GM21360 (cell line): Measurements from ENCODE around the gene ENO1.
"Not testable (repeated sequence)": the region's sequence is repeated elsewhere in the genome, so short reads cannot be mapped to it uniquely, and the experiment has no call there.

Source experiments
- ATAC-seq: cut with Tn5 transposase; IDR thresholded peaks from one replicate; pipeline ENCODE4 v1.9.1; 2021; ENCODE audit warnings: mild to moderate bottlenecking, moderate library complexity; ENCODE audit not compliant: unreplicated experiment

Gene ENO1

GRCh38 chr1:8878448-8878697, at the start of gene ENO1:
ENO1 (minus strand) TSS chr1:8878686; CDS start chr1:8874908, 3,778 bp downstream.
- no peak for ATAC-seq

DNA sequence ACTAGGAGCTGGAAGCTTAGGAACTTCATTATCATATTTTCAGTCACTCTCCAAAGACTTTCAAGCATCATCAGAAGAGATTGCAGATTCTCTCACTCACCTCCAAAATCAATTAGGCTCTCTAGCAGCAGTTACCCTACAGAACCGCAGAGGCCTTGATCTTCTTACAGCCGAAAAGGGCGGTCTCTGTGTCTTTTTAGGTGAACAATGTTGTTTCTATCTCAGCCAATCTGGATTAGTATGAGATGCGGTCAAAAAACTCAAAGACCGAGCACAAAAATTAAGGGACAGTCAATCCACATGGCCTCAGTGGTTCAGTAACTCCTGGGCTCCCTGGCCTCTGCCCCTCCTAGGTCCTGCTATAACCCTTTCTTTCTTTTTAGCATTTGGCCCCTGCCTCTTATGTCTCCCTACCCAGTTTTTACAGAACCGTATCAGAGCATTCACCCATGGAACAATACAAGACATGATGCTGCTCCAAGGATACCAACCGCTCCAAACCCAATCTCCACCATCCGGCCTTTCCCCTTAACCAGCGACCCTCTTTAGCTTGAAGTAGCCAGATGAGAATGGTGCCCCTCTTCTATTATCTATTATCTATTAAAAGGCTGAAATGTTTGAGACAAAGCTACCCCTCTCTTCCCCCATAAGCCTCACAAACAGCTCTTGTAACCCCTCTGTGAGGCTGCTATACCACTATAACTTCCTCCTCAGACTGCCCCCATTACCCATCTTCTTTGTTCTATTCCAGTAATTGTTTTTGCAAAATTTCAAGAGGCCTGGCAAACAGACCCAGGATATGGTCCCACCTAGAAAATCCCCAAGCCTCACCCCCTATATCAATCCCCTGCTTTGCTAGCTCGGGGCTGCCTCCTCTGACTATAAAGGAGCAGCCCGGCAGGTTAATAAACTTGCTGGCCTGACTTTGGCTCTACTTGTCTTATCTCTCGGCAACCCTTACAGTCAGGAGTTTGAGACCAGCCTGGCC, 48.5 kb upstream of the ENO1 start:
- no peak for ATAC-seq

GRCh38 chr1:8925960-8926359, 47.5 kb upstream of the ENO1 start:
- no peak for ATAC-seq

- ATAC-seq, result no peak
Observed at GRCh38 chr1:8925406-8925805, 46.9 kb upstream of the ENO1 start.

- no peak for ATAC-seq
Observed at GRCh38 chr1:8922962-8923361, 44.5 kb upstream of the ENO1 start.

GRCh38 chr1:8917536-8917935, 39.0 kb upstream of the ENO1 start:
- not testable (repeated sequence) for ATAC-seq

DNA sequence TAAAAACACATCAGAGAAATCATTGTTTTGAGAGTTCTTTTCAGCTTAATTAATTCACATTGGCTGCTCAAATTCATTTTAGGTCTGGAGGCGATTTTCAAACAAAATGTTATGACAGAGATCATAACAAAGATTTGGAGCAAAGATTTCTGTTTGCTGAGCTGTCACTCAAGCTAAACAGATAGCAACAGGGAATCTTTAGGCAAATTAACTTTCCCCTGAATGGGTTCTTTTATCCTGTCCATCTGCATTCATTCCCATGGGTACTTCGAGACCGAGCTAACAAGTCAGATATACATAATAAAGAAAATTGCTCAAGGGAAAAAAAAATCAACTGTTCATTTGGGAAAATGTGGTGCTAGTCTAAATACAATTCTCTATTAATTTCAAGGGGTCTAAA, 37.0 kb upstream of the ENO1 start:
- ATAC-seq, result no peak

DNA sequence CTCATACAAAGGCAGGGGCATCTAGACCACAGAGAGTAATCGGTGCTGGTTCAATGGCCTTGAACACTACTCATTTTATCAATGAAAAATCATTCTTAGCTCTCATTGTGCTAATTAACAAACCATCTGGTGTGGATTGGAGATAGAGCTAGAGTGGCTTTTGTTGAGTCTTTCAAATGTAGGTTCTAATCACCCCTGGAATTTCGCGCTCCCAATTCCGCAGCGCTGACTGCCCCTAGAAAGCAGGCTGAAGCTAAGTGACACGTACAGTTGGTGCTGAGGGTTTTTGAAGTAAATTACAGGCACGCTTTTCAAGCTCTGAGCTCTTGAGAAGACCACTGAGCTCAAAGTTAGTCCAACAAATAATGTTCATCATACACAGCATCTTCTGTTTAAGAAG, 36.0 kb upstream of the ENO1 start:
- no peak for ATAC-seq

DNA sequence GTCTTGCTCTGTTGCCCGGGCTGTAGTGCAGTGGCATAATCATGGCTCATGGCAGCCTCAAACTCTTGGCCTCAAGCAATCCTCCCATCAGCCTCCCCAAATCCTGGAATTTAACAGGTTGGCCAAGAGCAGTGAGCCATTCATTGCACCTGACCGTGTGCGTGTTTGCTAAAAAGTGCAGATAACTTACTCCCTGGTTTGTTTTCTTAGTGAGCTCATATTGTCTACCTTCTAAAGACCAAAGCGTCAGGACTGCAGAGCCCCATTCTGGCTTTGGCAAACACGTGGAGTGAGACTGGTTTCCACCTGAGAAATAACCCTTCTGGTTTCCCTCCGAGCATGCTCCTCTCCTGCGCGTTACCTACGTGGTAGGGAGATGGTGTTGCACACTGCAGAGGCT, 35.0 kb upstream of the ENO1 start:
- no peak for ATAC-seq

DNA sequence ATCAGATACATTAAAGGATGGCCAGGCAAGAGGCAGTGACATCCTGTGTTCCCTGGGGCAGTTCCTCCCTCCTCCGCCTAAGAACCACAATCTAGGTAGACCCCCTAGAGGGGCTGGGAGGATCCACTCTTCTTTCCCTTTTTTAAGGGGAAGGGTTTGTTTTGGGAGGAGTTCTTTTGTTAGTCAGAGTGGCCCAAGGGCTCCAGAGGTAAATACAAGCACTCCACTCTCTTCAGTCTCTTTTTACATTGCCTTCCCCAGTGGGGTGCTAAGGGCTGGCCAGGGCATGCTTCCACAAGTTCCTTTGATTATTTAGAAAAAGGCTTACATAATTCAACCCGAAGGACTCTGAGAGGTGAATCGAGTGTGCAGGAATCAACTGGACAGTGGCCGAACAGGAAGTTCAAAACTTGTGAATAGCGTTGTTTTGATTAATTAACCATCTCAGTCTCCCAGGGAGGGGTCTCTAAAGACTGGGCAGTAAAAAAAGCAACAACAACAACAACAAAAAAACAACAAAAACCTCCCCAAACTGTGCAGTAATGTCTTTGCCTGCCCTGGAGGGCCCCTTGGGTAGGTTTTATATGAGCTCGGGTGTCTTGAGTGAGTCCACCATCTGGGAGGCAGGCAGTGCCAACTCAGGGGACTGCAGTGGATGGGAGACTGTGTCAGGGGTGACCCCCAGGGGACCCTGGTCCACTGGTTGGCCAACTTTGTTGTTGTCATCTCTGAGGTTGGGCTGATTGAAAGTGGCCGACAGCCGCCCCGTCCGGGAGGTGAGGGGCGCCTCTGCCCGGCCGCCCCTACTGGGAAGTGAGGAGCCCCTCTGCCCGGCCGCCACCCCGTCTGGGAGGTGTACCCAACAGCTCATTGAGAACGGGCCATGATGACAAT, 33.2 kb upstream of the ENO1 start:
- no peak for ATAC-seq

- ATAC-seq, result no peak
Observed at GRCh38 chr1:8910914-8911313, 32.4 kb upstream of the ENO1 start.

- no peak for ATAC-seq
Observed at GRCh38 chr1:8910331-8910730, 31.8 kb upstream of the ENO1 start.

- ATAC-seq, result no peak
Observed at GRCh38 chr1:8908388-8909151, 30.1 kb upstream of the ENO1 start.

GRCh38 chr1:8905582-8906191, 27.2 kb upstream of the ENO1 start:
- ATAC-seq, result no peak

DNA sequence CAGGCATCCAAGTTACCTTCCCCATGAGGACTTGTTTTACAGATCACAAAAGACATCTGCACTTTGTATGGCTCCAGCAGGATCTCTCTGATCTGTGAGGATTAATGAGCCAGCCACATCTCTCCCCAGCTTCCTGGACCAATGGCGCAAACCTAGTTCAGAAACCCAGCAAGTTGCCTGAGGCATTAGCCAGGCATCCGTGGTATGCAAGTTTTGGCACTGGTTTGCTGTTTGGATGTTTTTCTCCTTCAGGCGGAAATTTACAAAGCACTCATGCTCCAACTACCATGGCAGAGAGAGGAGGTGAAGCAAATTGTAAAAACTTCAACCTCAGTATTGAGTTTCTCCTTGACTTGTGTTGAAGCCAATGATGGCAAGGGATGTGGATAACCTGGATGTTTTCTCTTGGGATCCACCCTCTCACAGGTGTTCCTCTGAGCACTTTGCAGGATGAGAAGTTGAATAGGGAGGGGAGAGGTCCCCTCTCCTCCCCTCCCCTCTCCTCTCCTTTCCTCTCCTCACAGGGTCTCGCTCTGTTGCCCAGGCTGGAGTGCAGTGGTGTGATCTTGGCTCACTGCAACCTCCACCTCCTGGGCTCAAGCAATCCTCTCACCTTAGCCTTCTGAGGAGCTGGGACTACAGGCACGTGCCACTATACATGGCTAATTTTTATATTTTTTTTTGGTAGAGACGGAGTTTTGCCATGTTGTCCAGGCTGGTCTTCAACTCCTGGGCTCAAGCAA, 25.6 kb upstream of the ENO1 start:
- ATAC-seq, result no peak

GRCh38 chr1:8903410-8903809, 24.9 kb upstream of the ENO1 start:
- ATAC-seq, result no peak

DNA sequence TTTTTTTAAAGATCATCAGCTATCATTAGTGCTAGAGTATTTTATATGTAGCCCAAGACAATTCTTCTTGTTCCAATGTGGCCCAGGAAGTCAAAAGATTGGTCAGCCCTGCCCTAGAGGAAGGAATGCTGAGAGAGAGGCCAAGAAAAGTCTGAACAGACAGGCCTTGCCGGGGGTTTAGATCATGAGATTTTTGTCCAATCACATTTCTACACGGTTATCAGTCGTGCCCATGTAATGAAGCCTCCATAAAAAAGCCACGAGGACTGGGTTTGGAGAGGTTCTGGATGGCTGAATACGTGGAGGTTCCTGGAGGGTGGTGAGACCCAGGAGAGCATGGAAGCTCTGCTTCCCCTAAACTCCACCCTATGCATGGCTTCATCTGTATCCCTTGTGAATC, 24.3 kb upstream of the ENO1 start:
- no peak for ATAC-seq

DNA sequence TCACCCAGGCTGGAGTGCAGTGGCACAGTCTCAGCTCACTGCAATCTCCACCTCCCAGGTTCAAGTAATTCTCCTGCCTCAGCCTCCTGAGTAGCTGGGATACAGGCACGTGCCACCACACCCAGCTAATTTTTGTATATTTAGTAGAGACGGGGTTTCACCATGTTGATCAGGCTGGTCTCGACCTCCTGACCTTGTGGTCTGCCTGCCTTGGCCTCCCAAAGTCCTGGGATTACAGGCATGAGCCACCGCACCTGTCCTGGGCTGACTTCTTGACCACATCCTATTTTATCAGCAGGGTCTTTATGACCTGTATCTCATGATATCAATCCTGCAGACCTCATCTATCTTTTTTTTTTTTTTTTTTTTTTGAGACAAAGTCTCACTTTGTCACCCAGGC, 22.2 kb upstream of the ENO1 start:
- ATAC-seq, result not testable (repeated sequence)

GRCh38 chr1:8899046-8899445, 20.6 kb upstream of the ENO1 start:
- no peak for ATAC-seq

GRCh38 chr1:8898418-8898817, 19.9 kb upstream of the ENO1 start:
- not testable (repeated sequence) for ATAC-seq
